DMS 273 (cell line): Measurements from ENCODE around the gene AKAP13.

Experiments used
- DNase-seq: peaks from one replicate; lab custom pipeline; 2025; ENCODE audit not compliant: unreplicated experiment; lab: John Stamatoyannopoulos, UW

The AKAP13 gene

GRCh38 chr15:85382942-85383341 is 2.5 kb downstream of the AKAP13 start:
- no peak for DNase-seq

- no peak for DNase-seq
These were observed 3.2 kb downstream of the AKAP13 start for GRCh38 chr15:85383470-85384148.

- no peak for DNase-seq
These were observed 5.9 kb downstream of the AKAP13 start for GRCh38 chr15:85386261-85386660.

GRCh38 chr15:85388566-85389305 is 8.3 kb downstream of the AKAP13 start:
- DNase-seq: no peak

GRCh38 chr15:85389306-85389650 is 8.9 kb downstream of the AKAP13 start:
- DNase-seq: no peak

- no peak for DNase-seq
These were observed 9.4 kb downstream of the AKAP13 start for GRCh38 chr15:85389772-85390171.

- DNase-seq: no peak
These were observed 12.8 kb downstream of the AKAP13 start for GRCh38 chr15:85393210-85393609.

- DNase-seq: no peak
These were observed 14.3 kb downstream of the AKAP13 start for GRCh38 chr15:85394554-85395333.

- DNase-seq: no peak
These were observed 16.2 kb downstream of the AKAP13 start for GRCh38 chr15:85396554-85396953.

GRCh38 chr15:85397151-85397550 is 16.7 kb downstream of the AKAP13 start:
- no peak for DNase-seq

GRCh38 chr15:85397926-85398325 is 17.5 kb downstream of the AKAP13 start:
- no peak for DNase-seq

GRCh38 chr15:85398822-85399221 is 18.4 kb downstream of the AKAP13 start:
- DNase-seq: no peak

- peak; percentile 19 for DNase-seq
These were observed 19.2 kb downstream of the AKAP13 start for GRCh38 chr15:85399627-85400026.

GRCh38 chr15:85400606-85401005 is 20.2 kb downstream of the AKAP13 start:
- DNase-seq: no peak

- no peak for DNase-seq
These were observed 20.8 kb downstream of the AKAP13 start for GRCh38 chr15:85401108-85401774.

- DNase-seq: peak; percentile 48
These were observed 21.9 kb downstream of the AKAP13 start for GRCh38 chr15:85402195-85402881.

GRCh38 chr15:85403745-85404144 is 23.3 kb downstream of the AKAP13 start:
- peak; percentile 31 for DNase-seq

GRCh38 chr15:85404176-85404917 is 23.9 kb downstream of the AKAP13 start:
- peak; percentile 22 for DNase-seq

GRCh38 chr15:85404918-85405866 is 24.8 kb downstream of the AKAP13 start:
- DNase-seq: no peak
